Keratinocyte (primary cell): ENCODE results near the gene PRDX6. TPM values are rescaled to one million over a fixed set of nuclear protein-coding genes. Genes with fewer than 3 reads are reported as not detected.
A peak's percentile ranks its signal among the peaks of the same experiment; 100 is the strongest.
"Not testable (repeated sequence)": the region's sequence is repeated elsewhere in the genome, so short reads cannot be mapped to it uniquely, and the experiment has no call there.

Experiments
- DNase-seq: peaks from one replicate; pipeline ENCODE4 v3.0.0-alpha.2; 2011; ENCODE audit warnings: low read depth, missing footprints, low spot score
- FAIRE-seq: peaks from 2 replicates; lab custom pipeline; 2011; peaks lifted over from hg19 to GRCh38; lab: Jason Lieb, UNC
- H2AFZ ChIP-seq: 2 replicates; pipeline ENCODE4 v1.6.0; 2012; ENCODE audit warnings: low read length, control low read depth, inconsistent platforms; ENCODE audit not compliant: control insufficient read depth
- H3K27ac ChIP-seq: 2 replicates; pipeline ENCODE4 v1.5.1; 2011; ENCODE audit warnings: low read length; ENCODE audit not compliant: control insufficient read depth, insufficient read depth
- H3K27me3 ChIP-seq: 3 replicates; pipeline ENCODE4 v1.6.0; 2011; ENCODE audit warnings: low read length; ENCODE audit not compliant: control insufficient read depth, insufficient read depth; ENCODE audit errors: extremely low read depth
- H3K36me3 ChIP-seq, 2 experiments: 2 replicates in 1 of 2; 3 replicates in 1 of 2; pipeline ENCODE4 v1.5.1; 2011; ENCODE audit warnings: low read length in 2 of 2, mild to moderate bottlenecking in 1 of 2; ENCODE audit not compliant: control insufficient read depth in 2 of 2, insufficient read depth in 2 of 2; ENCODE audit errors: extremely low read depth in 1 of 2
- H3K4me1 ChIP-seq: 3 replicates; pipeline ENCODE4 v1.5.1; 2011; ENCODE audit warnings: low read length; ENCODE audit not compliant: control insufficient read depth, insufficient read depth; ENCODE audit errors: extremely low read depth
- H3K4me2 ChIP-seq: 3 replicates; pipeline ENCODE4 v1.6.0; 2011; ENCODE audit warnings: low read depth, low read length; ENCODE audit not compliant: control insufficient read depth, insufficient read depth; ENCODE audit errors: extremely low read depth
- H3K4me3 ChIP-seq, 3 experiments: fragments of 200-600 bp in 1 of 3; sonication (generic) in 1 of 3; 2 replicates in 2 of 3; 3 replicates in 1 of 3; pipeline ENCODE4 v1.5.1; 2011 to 2016; ENCODE audit warnings: low read length in 3 of 3, mild to moderate bottlenecking in 3 of 3, control low read depth in 2 of 3, inconsistent platforms in 1 of 3, low read depth in 1 of 3, mixed read lengths in 1 of 3, mixed run types in 1 of 3, moderate library complexity in 1 of 3; ENCODE audit not compliant: control insufficient read depth in 2 of 3, insufficient read depth in 2 of 3; ENCODE audit errors: extremely low read depth in 1 of 3
- H3K79me2 ChIP-seq: 2 replicates; pipeline ENCODE4 v1.6.0; 2012; ENCODE audit warnings: low read length; ENCODE audit not compliant: control insufficient read depth, insufficient read depth
- H3K9ac ChIP-seq: 3 replicates; pipeline ENCODE4 v1.6.0; 2011; ENCODE audit warnings: low read length; ENCODE audit not compliant: control insufficient read depth, insufficient read depth; ENCODE audit errors: extremely low read depth
- H3K9me1 ChIP-seq: 3 replicates; pipeline ENCODE4 v1.6.0; 2011; ENCODE audit warnings: low read length; ENCODE audit not compliant: control insufficient read depth, insufficient read depth; ENCODE audit errors: extremely low read depth
- H3K9me3 ChIP-seq: 2 replicates; pipeline ENCODE4 v1.5.1; 2012; ENCODE audit warnings: low read depth, low read length; ENCODE audit not compliant: control insufficient read depth
- H4K20me1 ChIP-seq: 3 replicates; pipeline ENCODE4 v1.6.0; 2011; ENCODE audit warnings: low read length; ENCODE audit not compliant: control insufficient read depth, insufficient read depth; ENCODE audit errors: extremely low read depth
- EZH2 ChIP-seq: IDR thresholded peaks from one replicate; pipeline ENCODE4 v1.6.1; 2012; ENCODE audit warnings: inconsistent platforms, mild to moderate bottlenecking, low read length, moderate library complexity
- dilution Hi-C: fragments of 300-500 bp; cut with MboI; formaldehyde crosslinking; loops from one replicate; pipeline ENCODE4 v1.7.0; 2020; ENCODE audit warnings: low sequenced_read_pairs; ENCODE audit not compliant: extremely low pct_ligation_motif_present
- polyA plus RNA-seq, 5 experiments: library from polyadenylated mRNA; depleted of rRNA in 3 of 5; stranded (reverse) in 3 of 5; stranded (forward) in 1 of 5; unstranded in 1 of 5; fragments of >200 nt; gene quantifications; 1 replicate in 1 of 5; 2 replicates in 3 of 5; 3 replicates in 1 of 5; pipeline versions ENCODE4 v1.2.1 to v1.2.3, GENCODE V29; 2011 to 2012; ENCODE audit warnings: missing spikeins in 2 of 5, low read depth in 1 of 5, low replicate concordance in 1 of 5
- TF ChIP-seq, protein P1 (sequence below), 3 experiments: IDR thresholded peaks in 1 of 3; conservative IDR thresholded peaks in 1 of 3; optimal IDR thresholded peaks in 1 of 3; 2 replicates in 2 of 3; 3 replicates in 1 of 3; pipeline versions ENCODE3 to v1.5.1; 2011; ENCODE audit warnings: low read length in 3 of 3, mild to moderate bottlenecking in 3 of 3, moderate library complexity in 2 of 3, control low read depth in 1 of 3, inconsistent platforms in 1 of 3; ENCODE audit not compliant: insufficient read depth in 2 of 3; ENCODE audit errors: extremely low read depth in 1 of 3

PRDX6 gene
- polyA plus RNA-seq, 1 donor (not counting 4 experiments of a cell fraction or from before 2014, with no cell fraction given), result 248 TPM

DNA sequence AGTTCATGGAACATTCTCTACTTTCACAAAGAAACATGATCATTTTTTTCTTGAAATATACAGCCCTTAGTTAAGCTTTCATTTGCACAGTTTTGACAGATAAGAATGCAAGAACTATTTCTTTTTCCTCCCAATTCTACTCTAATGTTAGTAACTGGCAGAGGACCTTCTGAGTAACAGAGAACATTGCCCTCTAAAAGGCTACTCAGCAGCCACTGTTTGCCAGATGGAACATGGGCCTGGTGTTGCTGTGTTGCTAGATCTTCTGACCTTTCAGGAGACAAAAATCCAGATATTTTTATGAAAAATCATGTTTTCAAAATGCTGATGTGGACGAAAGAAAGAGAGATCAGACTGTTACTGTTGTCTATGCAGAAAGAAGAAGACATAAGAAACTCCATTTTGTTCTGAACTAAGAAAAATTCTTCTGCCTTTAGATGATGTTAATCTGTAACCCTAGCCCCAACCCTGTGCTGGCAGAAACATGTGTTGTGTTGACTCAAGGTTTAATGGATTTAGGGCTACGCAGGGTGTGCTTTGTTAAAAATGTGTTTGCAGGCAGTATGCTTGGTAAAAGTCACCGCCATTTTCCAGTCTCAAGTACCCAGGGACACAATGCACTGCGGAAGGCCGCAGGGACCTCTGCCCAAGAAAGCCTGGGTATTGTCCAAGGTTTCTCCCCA, 2.9 kb upstream of the PRDX6 start:
- Histone ChIP-seq H3K9ac (no peak overlapping the region), H3K27ac (no peak overlapping the region), H3K9me1 (no peaks in the 10 kb centered on the region), H3K9me3 (peaks cover 5% of the 10 kb centered on the region), H3K4me2 (no peak overlapping the region), H3K4me1 (peaks cover 34% of the 10 kb centered on the region), H3K27me3 (no peaks in the 10 kb centered on the region), H3K36me3 (no peaks in the 10 kb centered on the region), H3K4me3 (no peak overlapping the region), H4K20me1 (no peaks in the 10 kb centered on the region), H2AFZ (no peak overlapping the region), H3K79me2 (peaks cover 21% of the 10 kb centered on the region)
- TF ChIP-seq EZH2, result no peak
- TF ChIP-seq, protein P1, sequence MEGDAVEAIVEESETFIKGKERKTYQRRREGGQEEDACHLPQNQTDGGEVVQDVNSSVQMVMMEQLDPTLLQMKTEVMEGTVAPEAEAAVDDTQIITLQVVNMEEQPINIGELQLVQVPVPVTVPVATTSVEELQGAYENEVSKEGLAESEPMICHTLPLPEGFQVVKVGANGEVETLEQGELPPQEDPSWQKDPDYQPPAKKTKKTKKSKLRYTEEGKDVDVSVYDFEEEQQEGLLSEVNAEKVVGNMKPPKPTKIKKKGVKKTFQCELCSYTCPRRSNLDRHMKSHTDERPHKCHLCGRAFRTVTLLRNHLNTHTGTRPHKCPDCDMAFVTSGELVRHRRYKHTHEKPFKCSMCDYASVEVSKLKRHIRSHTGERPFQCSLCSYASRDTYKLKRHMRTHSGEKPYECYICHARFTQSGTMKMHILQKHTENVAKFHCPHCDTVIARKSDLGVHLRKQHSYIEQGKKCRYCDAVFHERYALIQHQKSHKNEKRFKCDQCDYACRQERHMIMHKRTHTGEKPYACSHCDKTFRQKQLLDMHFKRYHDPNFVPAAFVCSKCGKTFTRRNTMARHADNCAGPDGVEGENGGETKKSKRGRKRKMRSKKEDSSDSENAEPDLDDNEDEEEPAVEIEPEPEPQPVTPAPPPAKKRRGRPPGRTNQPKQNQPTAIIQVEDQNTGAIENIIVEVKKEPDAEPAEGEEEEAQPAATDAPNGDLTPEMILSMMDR (optimal IDR thresholded peaks at IDR 0.05 in 1 of 3, IDR thresholded peaks at IDR 0.05 in 1 of 3, conservative IDR thresholded peaks at IDR 0.05 in 1 of 3; ENCODE audit: extremely low read depth in 1 of 3, insufficient read depth in 2 of 3, low read length in 3 of 3), result no peak
- dilution Hi-C loops, result no loop called here
- DNase-seq, result no peak
- FAIRE-seq, result no peak

DNA sequence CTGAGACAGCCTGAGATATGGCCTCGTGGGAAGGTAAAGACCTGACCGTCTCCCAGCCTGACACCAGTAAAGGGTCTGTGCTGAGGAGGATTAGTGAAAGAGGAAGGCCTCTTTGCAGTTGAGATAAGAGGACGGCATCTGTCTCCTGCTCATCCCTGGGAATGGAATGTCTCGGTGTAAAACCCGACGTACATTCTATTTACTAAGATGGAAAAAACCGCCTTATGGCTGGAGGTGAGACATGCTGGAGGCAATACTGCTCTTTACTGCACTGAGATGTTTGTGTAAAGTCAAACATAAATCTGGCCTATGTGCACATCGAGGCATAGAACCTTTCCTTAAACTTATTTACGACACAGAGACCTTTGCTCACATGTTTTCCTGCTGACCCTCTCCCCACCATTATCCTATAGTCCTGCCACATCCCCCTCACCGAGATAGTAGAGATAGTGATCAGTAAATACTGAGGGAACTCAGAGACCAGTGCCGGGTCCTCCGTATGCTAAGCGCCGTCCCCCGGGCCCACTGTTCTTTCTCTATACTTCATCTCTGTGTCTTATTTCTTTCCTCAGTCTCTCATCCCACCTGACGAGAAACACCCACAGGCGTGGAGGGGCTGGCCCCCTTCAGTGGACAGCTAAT, 2.2 kb upstream of the PRDX6 start:
- H3K36me3 ChIP-seq, dilution Hi-C loops, DNase-seq, H3K27me3 ChIP-seq, H3K9me1 ChIP-seq, H3K4me3 ChIP-seq, H2AFZ ChIP-seq, H3K9ac ChIP-seq, H4K20me1 ChIP-seq, FAIRE-seq, H3K9me3 ChIP-seq: not testable (repeated sequence)
- Histone ChIP-seq H3K79me2 (peaks cover 27% of the 10 kb centered on the region), H3K27ac (peak overlapping the region; percentile 41), H3K4me1 (peaks cover 40% of the 10 kb centered on the region), H3K4me2 (peak overlapping the region; percentile 90)
